Measurements from ENCODE around the gene SMCO3. TPM values are rescaled to one million over a fixed set of nuclear protein-coding genes. Genes with fewer than 3 reads are reported as not detected.
"Not testable (repeated sequence)": the region's sequence is repeated elsewhere in the genome, so short reads cannot be mapped to it uniquely, and the experiment has no call there.

The SMCO3 gene
- polyA plus RNA-seq, 4 donors = 3.0 to 3.6 (median 3.3) TPM

DNA sequence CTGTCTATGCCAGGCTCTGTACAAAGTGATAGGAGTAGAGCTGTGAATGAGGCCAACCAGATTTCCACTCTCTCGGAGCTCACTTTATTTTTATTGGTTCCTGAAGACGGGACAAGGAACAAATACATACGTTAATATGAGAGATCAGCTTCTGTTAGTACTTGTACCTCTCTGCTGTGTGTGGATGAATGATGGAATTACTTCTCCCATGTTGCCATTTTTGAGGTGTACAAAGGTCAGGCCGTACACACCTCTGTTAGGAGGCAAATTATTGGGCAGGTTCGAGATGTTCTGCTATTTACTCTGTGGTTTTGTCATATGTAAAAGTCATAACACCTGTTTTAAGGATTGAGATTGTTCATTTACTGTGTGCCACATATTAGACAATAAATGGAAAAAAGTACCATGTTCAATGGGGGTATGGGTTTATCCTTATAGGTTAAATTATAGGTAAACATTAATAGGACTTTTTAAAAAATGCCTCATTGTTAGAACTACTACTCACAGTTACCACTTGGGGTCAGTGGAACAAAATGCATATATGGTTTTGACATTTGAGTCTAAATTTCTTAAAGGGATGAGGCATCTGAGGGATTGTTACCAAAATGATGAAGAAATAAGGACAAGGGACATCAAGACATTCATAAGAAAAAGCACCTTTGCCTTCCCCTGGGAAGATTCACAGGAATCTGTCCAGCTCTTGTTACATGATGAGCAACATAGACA lies 37.6 kb downstream of the SMCO3 start:
- no peak for DNase-seq (ENCODE audit: low read depth in 4 of 4, low spot score in 3 of 4)

DNA sequence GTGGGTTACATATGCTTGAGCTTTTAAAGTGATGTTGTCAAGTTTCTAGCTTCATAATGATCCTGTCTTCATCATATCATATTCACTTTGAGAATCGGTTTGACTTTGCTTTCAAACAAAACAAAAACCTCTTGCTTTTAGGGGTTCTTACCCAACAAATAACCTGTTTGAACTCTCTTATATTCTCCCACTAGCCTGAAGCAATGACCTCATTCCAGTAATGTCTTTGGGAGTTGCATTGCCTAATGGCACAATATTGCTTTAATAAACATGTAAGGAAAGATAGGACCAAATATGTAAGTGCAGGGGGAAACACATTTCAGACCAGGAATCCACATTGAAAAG lies 38.4 kb downstream of the SMCO3 start:
- no peak for DNase-seq (ENCODE audit: low read depth in 4 of 4, low spot score in 3 of 4)

DNA sequence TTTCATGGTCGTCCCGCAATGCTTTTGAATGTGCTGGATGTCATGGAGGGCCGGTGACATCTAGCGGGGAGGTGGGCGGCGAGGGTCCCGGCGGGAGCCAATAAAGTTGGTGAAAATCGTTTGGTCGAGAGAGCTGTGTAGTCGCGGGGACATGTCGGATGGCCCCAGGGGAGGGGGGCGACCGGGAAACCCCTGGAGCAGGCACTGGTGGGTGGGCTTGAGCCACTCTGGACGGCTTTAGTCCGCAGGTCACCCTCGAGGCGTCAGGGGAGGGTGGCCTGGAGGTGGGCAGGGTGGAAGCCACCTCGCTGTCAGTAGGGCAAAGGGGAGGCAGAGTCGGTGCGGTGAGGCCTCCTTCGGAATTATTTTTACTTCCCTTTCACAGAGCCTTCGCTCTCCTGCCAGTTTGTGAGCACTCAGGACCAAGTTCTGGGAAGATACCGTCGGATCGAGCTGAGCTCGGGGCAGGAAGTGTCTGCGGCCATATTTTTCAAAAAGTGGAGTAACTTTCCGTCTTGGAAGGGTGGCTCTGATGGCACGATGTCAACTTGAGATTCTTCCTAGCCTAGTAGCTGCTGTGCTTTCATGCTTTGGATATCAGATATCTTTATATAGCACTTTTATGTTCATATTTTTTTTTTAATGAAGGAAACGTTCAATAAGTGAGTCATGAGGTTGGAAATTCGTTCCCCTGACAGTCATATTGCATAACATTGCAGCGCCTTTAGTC lies 38.9 kb downstream of the SMCO3 start:
- no peak for DNase-seq (ENCODE audit: low read depth in 4 of 4, low spot score in 3 of 4)

DNA sequence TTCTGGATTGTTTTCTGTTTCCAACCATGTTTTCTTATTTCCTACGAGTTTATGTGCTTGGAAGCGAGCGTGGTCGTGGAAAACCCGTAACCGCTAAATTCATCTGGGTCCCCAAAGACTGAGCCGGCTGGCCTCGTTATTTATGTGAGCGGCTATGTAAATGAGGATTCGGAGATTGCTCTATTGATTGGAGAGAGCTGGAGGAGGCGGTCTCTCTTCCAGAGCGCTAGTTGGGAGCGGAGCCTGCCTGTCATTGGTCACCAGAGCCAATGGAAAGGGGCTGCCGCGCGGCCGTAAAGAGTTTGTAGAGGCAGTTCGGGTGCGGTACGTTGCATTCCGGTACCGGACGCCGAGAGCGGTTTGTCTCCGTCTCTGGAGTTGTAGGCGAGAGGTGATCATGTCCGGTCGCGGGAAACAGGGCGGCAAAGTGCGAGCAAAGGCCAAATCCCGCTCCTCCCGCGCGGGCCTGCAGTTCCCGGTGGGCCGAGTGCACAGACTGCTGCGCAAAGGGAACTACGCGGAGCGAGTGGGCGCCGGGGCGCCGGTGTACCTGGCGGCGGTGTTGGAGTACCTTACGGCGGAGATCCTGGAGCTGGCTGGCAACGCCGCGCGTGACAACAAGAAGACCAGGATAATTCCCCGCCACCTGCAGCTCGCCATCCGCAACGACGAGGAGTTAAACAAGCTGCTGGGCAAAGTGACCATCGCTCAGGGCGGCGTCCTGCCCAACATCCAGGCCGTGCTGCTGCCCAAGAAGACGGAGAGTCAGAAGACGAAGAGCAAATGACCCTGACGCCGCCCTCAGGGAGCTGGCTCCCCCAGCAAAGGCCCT lies 39.7 kb downstream of the SMCO3 start:
- peak; percentile 84 to 96 (median 94) for DNase-seq (ENCODE audit: low read depth in 4 of 4, low spot score in 3 of 4)

DNA sequence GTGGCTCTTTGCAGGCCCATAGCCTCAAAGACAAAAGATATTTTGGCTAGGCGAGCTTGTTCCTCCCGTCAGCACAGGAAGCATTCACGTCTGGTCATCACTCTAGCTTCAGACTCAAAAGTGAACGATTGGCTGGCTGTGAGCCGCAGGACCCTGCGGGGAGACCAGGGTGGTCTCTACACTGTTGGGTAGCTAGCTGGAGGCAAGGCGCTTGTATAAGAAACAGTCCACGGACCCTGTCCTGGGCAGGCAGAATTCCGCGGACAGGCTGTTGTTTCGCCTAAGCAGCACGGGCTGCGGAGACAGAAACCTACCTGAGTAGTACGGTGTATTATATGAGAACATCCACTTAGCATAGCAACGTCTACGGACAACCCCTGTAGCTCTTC lies 40.3 kb downstream of the SMCO3 start:
- DNase-seq (ENCODE audit: low read depth in 4 of 4, low spot score in 3 of 4) = peak in 2 of 4 donors; percentile 39 to 44

DNA sequence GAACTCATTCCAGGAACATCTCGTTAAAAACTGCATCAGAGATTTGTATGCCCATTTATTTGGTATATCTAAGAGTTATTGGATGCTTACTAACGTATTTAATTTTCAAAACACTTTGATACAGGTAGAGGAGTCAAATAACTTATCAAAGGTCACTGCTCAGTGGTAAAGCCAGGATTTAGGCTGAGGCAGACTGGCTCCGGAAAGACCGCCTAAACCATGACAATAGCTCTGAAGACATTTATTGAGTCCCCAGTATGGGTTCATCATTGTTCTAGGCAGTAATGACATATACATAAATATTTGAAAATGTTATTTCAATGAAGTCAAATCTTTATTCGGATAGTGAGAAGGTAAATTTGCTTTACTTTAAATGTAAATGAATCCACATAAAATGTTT lies 41.0 kb downstream of the SMCO3 start:
- DNase-seq (ENCODE audit: low read depth in 4 of 4, low spot score in 3 of 4) = no peak

DNA sequence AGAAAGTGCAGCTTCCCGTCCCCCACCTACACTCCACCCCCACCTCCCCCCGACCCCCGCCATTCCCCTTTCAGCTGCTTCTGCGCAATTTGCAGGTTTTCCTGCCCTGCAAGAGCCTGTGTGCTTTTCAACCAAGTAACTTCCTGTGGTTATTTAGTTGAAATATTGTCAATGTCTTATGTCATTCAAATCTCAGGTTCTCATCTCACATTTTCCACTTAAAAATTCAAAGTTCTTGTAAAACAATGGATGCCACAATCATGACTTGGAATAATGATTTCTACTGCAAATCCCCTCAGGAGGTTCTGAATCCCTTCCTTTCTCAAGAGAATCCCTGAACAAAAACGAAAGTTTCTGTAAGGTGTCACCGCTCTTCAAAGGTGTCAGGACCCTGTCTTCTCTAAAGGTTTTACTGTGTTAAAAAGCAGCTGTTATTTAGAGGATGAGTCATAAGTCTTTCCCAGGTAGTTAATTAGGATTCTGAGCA lies 42.3 kb downstream of the SMCO3 start:
- DNase-seq (ENCODE audit: low read depth in 4 of 4, low spot score in 3 of 4) = no peak

DNA sequence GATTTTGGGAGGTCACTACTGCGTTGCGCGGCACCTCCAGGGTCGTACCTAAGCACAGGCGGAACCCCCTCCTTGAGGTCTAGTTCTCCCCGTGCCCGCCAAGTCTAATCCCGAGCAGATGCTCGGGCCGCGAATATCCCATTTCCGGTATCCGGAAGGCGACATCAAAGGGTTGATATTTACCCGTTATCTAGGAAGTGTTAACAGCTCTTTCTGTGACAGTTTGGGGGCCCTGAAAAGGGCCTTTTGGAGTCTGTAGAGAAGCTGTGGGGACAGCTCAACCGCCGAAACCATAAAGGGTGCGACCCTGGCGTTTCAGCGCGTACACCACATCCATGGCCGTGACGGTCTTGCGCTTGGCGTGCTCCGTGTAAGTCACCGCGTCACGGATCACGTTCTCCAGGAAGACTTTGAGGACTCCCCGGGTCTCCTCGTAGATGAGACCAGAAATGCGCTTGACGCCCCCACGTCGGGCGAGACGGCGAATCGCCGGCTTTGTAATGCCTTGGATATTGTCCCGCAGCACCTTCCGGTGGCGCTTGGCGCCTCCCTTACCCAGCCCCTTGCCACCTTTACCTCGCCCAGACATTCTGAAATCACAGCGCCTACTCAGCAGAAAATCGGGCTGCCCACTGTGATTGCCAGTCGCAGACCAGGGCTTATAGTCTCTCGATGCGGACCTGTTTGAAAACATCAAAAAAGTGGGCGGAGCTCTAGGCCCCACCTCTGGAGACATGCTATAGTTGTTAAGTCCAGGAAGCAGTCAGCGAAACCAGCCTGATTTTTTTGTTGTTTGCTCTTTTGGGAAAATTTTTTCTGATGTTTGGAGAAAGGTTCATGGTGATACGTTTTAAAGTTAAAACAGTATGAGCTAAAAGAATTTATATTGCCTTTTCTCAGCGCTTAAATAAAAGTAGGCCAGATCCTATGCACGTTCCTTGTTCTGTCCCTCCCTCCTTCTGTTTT lies 43.2 kb downstream of the SMCO3 start:
- peak; percentile 95 to 98 (median 96) for DNase-seq (ENCODE audit: low read depth in 4 of 4, low spot score in 3 of 4)

DNA sequence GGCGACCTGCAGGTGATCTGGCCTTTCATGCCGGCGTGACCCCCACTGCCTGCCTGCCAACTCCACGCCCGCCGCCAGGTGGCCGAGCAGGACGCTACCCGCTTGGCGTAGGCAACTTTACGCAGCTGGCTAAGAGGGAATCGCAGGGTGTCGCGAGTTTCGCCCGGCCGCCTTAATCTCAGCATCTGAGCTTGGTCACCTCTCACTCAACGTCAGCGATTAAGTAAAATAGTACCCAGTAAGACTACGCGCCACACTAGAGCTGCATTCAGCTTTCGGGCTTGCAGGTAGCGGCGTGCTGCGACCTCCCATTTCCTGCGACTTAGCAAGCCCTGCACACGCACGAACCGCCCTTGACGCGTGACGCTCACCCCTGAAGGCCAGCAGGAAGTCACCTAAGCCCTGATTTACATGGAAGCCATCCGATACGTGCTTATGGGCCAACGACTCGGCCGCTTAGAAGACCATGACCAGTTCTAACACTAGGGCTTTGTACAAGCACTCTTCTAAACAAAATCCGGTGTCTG lies 44.0 kb downstream of the SMCO3 start:
- DNase-seq (ENCODE audit: low read depth in 4 of 4, low spot score in 3 of 4) = peak; percentile 61 to 71 (median 68)

DNA sequence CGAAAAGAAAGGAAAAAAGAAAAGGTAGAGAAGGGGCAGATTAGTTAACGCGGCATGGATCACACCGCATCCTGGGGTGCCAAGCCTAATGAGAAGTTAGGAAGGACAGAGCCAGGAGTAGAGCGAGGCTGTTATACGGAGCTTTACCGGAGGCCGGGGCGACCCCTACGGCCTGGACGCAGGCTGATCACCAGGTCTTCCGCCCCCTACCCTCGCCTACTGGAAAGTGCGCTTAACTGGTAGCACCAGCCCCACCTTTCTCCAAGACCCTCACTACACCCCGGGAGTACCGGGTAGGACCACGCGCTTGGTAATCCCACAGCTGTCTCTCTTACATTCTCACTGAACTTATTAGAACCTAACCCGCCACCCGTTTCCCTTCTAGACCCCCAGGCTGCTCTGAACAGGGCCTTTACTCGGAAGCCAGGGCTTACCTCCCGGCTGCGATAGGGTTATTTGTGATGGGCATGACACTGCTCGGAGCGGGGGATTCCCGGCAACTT lies 44.5 kb downstream of the SMCO3 start:
- peak in 2 of 4 donors; percentile 38 to 50 for DNase-seq (ENCODE audit: low read depth in 4 of 4, low spot score in 3 of 4)

DNA sequence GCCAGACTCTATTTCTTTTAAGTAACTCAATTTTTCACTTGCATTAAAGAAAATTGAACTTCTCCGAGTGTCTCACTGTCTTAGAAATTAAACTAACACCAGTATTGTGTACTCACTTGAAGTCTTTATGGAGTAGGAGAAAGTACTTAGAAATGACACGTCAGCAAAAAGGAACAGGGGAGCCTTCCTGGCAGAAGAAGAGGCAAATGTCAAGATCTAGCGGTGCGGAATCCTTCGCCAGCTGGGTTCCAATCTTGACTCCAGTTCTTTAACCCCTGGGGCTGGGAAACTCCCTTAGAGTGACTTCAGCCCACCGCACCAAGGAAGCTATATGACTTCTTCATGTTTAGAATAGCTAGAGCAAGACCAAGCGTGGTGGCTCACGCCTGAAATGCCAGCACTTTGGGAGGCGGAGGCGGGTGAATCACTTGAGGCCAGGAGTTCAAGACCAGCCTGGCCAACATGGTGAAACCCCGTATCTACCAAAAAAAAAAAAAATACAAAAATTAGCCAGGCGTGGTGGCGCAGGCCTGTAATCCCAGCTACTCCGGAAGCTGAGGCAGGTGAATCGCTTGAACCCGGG lies 45.1 kb downstream of the SMCO3 start:
- no peak for DNase-seq (ENCODE audit: low read depth in 4 of 4, low spot score in 3 of 4)

DNA sequence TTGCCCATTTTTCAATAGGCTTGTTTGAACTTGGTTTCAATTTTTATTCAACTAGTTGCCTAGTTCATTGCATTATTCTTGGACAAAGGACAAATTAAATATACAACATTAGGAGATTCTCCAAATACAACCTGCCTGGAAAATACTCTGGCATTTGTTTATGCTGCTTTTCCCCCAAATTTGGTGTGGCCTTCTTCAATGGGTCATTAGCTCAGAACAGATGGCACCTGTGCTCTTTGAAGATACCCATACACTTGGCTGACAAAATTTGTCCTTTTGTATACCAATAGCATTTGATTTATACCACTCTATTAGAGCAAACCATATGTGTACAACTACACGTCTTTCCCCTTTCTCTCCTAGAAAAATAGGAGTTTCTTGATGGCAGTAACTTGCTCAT lies 46.4 kb downstream of the SMCO3 start:
- DNase-seq (ENCODE audit: low read depth in 4 of 4, low spot score in 3 of 4) = no peak

DNA sequence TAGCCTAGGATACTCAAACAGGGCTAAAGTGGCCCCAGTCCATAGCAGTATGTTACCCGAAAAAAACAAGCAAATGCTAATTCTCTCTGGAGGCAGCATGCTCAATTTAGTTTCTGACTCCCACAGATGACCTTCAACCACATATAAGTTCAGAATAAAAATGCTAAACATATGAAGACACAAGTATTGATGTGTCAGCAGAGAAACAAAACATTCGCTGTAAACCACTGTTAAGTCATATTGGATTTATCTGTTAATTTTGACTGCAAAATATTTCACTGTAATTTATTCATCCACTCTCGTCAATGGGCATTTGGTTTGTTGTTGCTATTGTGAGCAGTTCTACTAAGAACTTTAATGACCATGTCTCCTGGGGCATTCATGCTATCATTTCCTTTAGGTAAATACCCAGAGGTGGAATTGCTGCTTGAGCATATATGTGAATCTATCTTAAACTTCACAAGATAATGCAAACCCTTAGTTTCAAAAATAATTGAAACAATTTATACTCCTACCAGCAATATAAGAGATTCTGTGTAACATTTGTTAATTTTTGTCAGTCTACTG lies 47.2 kb downstream of the SMCO3 start:
- no peak for DNase-seq (ENCODE audit: low read depth in 4 of 4, low spot score in 3 of 4)

DNA sequence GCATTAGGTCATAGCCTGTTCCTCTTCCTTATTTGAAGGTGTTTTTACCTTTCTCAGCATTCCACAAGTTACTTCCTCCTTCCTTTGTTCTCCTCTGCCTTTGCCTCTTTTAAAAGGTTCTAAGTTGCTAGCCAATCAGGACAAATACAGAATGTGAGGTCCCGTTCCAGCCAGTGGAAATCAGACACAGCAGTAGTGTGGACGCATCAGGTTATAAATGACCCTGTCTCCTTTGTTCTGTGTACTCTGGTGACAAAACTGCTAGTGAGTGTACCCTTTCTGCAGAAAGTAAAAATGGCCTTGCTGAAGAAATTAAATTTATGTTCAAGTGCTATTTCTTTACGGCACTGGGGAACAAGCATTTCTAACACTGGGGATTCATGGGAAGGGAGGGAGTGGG lies 48.0 kb downstream of the SMCO3 start:
- DNase-seq (ENCODE audit: low read depth in 4 of 4, low spot score in 3 of 4) = not testable (repeated sequence)

DNA sequence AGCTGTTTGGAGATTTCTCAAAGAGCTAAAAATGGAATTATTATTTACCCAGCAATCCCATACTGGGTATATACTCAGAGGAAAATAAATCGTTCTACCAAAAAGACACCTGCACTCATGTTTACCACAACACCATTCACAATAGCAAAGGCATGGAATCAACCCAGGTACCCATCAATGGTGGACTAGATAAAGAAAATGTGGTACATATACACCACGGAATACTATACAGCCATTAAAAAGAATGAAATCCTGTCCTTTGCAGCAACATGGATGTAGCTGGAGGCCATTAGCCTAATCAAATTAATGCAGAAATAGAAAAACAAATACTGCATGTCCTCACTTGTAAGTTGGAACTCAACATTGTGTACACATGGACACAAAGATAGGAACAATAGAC lies 48.6 kb downstream of the SMCO3 start:
- no peak for DNase-seq (ENCODE audit: low read depth in 4 of 4, low spot score in 3 of 4)

DNA sequence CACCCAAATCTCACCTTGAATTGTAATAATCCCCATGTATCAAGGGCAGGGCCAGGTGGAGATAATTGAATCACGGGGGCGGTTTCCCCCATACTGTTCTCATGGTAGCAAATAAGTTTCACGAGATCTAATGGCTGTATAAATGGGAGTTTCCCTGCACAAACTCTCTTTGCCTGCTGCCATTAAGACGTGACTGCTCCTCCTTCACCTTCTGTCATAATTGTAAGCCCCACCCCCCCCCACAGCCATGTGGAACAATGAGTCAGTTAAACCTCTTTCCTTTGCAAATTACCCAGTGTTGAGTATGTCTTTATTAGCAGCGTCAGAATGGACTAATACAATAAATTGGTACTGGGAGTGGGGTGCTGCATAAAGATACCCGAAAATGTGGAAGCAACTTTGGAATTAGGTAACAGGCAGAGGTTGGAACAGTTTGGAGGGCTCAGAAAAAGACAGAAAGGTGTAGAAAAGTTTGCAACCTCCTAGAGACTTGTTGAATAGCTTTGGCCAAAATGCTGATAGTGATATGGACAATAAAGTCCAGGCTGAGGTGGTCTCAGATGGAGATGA lies 54.2 kb downstream of the SMCO3 start:
- DNase-seq (ENCODE audit: low read depth in 4 of 4, low spot score in 3 of 4) = not testable (repeated sequence)

DNA sequence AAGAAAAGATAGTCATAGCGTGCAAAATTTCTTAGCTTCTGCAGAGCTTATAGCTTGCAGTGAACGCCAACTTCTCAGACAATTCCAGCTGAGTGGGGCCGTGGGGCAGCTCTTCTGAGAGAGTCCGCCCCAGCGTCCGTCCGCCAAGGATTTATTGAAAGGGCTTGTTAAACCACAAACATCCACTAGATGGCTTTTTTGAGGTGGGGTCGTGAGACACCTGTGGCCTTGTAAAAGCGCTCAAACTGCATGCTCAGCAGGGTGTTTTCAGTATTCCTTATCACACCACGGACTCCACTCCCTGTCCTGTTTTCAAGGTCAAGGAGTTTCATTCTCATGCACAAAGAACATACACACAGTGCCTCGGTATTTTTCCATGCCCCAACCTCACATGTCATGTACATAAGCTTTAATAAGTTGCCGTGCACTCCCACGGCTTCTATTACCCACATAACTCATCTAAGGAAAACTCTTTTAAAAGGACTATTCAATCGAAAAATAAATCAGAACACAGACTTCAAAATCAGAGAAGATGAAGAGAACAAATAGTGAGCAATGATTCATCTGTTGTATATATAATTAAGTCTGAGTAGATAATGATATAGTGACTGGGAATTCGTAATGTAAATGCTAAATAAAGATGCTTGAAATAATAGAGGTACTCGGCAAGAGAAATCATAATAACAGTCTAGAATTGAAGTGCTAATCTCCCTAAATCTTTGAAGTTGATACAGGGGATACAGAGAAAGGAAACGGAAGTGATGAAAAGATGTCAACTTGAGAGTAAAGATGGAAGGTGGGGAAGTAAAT lies 57.4 kb downstream of the SMCO3 start:
- DNase-seq (ENCODE audit: low read depth in 4 of 4, low spot score in 3 of 4) = no peak

Measured in right renal pelvis (tissue), 4 donors.